ENCODE data around the gene LRTM2.

Gene LRTM2

DNA sequence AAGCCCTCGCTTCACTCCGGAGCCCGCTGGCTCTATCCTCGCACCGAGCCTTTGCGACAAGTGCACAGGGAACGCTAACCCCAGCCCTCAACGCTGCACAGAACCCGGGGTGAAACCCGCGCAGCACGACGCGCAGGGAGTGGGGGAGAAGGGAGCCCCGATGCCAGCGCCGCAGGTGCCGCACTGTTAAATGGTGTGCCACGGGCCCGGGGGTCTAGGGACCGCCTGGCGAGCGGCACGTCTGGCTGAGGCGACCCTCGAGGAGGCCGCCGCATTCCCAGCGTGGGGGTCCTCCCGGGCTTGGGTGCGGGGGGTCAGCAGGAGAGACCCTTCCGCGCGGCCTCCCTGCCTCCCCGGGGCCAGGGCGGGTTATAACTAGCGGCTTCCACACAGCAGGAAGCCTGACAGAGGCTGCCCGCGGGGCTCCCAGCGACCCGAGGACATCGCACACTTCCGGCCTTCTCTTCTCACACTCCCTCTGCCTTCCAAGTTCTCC lies 23.8 kb upstream of the LRTM2 start:
- POLR2A ChIA-PET = interaction anchor here (1.0 to 1.7 kb wide), 2 partner anchors 135 to 144 kb away, joined by 4 to 6 read pairs; no protein-coding TSS in a partner anchor
- Histone ChIP-seq H3K4me3 (ENCODE audit: low read depth, low read length) (peak overlapping the region; percentile 22), H3K36me3 (ENCODE audit: control insufficient read depth in 2 of 2, insufficient read depth in 1 of 2, low read length in 2 of 2) (no peaks in the 10 kb centered on the region), H3K27ac (ENCODE audit: extremely low read depth, low read depth, low read length) (no peak overlapping the region), H3K9me3 (ENCODE audit: control insufficient read depth, insufficient read depth, low read depth, low read length) (no peaks in the 10 kb centered on the region), H3K4me1 (ENCODE audit: control insufficient read depth, insufficient read depth, low read length) (no peaks in the 10 kb centered on the region; the same call in 1 of the 2 replicates)
- CTCF ChIA-PET = interaction anchor here (1.2 to 9.4 kb wide), 3 partner anchors 144 to 203 kb away, joined by 3 to 259 read pairs (median 53); no protein-coding TSS in a partner anchor
- no peak for TF ChIP-seq ZNF24 (tag by site-specific recombination; IDR thresholded peaks at IDR 0.05)
- TF ChIP-seq ZEB2 (tag by site-specific recombination; IDR thresholded peaks at IDR 0.05) = no peak

DNA sequence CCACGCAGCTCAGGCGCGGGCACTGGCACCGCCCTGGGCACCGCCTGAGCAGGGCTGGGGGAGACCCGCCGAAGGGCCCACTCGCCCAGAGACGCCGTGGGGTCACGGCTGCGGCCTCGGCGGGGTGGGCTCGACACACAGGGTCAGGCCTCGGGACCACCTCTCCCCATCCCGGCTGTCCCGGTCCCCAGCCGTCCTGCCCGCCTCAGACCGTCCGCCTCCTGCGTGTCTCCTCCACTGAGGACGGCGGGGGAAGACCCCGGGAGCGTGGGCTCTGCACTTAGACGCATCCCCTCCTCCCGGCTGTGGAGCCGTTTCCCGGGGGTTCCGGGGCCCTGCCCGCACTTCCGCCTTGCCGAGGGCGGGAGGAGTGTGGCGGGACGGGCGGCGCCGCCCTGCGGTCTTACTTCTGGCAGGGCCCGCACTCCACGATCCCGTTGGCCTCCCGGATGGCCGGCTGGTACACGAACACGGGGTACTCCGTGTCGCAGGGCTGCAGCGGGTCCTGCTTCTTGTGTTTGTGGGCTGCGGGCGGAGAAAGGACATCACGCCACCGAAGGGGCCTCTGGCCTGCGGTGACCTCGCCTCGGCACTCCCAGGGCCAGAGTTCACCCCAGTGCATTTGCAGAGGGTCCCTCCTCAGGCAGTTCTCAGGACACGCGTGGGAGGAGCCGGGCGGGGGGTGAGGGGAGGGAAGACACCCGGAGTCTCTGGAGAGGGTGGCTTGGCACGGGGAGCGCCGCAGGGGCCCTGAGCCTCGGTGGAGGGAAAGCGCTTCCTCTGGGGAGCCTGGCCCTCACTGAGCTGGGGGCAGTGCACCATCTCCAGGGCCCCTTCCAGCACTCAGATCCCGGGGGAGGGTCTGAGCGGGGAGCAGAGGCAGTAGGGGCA lies 23.1 kb upstream of the LRTM2 start:
- no peaks in the 10 kb centered on the region for H3K36me3 ChIP-seq (ENCODE audit: control insufficient read depth in 2 of 2, insufficient read depth in 1 of 2, low read length in 2 of 2)
- ChIA-PET POLR2A (no interaction called here), CTCF (interaction anchor here (0.6 to 9.4 kb wide), 6 partner anchors 143 to 487 kb away, joined by 3 to 259 read pairs (median 8); no protein-coding TSS in a partner anchor)
- no peaks in the 10 kb centered on the region for H3K9me3 ChIP-seq (ENCODE audit: control insufficient read depth, insufficient read depth, low read depth, low read length)
- no peak for TF ChIP-seq ZNF677 (tag by site-specific recombination; IDR thresholded peaks at IDR 0.05)
- TF ChIP-seq, protein P1, sequence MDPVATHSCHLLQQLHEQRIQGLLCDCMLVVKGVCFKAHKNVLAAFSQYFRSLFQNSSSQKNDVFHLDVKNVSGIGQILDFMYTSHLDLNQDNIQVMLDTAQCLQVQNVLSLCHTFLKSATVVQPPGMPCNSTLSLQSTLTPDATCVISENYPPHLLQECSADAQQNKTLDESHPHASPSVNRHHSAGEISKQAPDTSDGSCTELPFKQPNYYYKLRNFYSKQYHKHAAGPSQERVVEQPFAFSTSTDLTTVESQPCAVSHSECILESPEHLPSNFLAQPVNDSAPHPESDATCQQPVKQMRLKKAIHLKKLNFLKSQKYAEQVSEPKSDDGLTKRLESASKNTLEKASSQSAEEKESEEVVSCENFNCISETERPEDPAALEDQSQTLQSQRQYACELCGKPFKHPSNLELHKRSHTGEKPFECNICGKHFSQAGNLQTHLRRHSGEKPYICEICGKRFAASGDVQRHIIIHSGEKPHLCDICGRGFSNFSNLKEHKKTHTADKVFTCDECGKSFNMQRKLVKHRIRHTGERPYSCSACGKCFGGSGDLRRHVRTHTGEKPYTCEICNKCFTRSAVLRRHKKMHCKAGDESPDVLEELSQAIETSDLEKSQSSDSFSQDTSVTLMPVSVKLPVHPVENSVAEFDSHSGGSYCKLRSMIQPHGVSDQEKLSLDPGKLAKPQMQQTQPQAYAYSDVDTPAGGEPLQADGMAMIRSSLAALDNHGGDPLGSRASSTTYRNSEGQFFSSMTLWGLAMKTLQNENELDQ (tag by site-specific recombination; IDR thresholded peaks at IDR 0.05; ENCODE audit: low read depth) = no peak
- TF ChIP-seq ZNF707 (tag by site-specific recombination; IDR thresholded peaks at IDR 0.05) = no peak
- TF ChIP-seq ZNF16 (tag by site-specific recombination; IDR thresholded peaks at IDR 0.05; ENCODE audit: low read depth) = no peak
- no peak for TF ChIP-seq ZNF549 (tag by site-specific recombination; IDR thresholded peaks at IDR 0.05)
- TF ChIP-seq, protein P2, sequence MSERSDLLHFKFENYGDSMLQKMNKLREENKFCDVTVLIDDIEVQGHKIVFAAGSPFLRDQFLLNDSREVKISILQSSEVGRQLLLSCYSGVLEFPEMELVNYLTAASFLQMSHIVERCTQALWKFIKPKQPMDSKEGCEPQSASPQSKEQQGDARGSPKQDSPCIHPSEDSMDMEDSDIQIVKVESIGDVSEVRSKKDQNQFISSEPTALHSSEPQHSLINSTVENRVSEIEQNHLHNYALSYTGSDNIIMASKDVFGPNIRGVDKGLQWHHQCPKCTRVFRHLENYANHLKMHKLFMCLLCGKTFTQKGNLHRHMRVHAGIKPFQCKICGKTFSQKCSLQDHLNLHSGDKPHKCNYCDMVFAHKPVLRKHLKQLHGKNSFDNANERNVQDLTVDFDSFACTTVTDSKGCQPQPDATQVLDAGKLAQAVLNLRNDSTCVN (tag by site-specific recombination; optimal IDR thresholded peaks at IDR 0.05) = no peak
- no peaks in the 10 kb centered on the region; the same call in 1 of the 2 replicates for H3K4me1 ChIP-seq (ENCODE audit: control insufficient read depth, insufficient read depth, low read length)
- H3K27ac ChIP-seq (ENCODE audit: extremely low read depth, low read depth, low read length) = no peak overlapping the region
- no peak overlapping the region for H3K4me3 ChIP-seq (ENCODE audit: low read depth, low read length)

DNA sequence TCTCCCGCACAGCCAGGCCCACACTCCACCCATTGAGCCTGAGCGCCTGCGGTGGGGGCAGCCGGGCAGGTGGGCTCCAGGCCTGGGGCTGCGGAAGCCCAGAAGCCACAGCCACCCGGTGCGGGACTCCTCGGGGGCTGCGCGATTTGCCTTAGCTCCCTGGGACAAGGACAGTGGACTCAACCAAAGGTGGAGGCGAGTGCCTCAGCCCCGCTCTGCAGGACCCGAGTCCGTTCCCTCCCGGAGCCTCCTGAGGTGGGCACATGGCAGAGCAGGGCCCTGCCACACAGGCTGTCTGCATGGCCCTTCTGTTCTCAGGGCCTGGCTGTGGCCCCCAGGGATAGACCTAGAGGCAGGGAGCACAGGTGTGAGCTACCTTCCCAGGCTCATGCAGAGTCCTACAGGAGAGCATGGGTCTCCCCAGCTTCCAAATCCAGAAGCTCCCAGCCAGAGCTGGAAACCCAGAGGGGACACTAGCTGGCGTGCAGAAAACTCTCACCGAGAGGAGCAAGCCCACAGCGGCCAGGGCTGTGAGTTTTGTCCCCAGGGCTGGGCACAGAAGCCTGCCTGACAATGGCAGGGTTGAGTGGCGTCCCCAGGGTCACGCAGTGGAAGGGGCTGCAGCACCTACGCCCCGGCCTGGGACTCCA lies 22.2 kb upstream of the LRTM2 start:
- Histone ChIP-seq H3K9me3 (ENCODE audit: control insufficient read depth, insufficient read depth, low read depth, low read length) (no peaks in the 10 kb centered on the region), H3K4me3 (ENCODE audit: low read depth, low read length) (no peak overlapping the region), H3K36me3 (ENCODE audit: control insufficient read depth in 2 of 2, insufficient read depth in 1 of 2, low read length in 2 of 2) (no peaks in the 10 kb centered on the region), H3K27ac (ENCODE audit: extremely low read depth, low read depth, low read length) (no peak overlapping the region), H3K4me1 (ENCODE audit: control insufficient read depth, insufficient read depth, low read length) (no peaks in the 10 kb centered on the region; the same call in 1 of the 2 replicates)
- ChIA-PET CTCF (interaction anchor here (0.5 to 2.3 kb wide), 6 partner anchors 13 to 486 kb away, joined by 3 to 13 read pairs (median 3); no protein-coding TSS in a partner anchor), POLR2A (no interaction called here)
- TF ChIP-seq ZNF600 (tag by site-specific recombination; IDR thresholded peaks at IDR 0.05) (peak; percentile 27; the same call in 1 of the 2 replicates), ZNF112 (tag by site-specific recombination; IDR thresholded peaks at IDR 0.05) (no peak)

DNA sequence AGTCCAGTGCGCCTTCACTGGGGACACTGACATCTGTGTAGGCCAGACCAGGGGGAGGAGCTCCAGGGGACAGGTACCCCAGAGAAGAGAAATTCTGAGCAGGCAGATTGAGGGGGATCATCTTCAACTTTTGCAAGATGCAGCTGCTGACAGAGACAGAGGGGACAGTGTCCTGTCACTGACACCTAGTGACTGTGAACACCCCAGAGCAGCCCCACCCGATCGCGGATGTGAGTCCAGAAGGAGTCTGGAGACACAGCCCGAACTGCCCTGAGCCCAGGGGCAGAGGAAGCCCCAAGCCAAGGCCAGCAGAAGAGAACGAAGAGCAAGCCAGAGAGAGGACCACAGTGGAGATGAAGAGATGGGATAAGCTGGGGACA lies 21.7 kb upstream of the LRTM2 start:
- H3K36me3 ChIP-seq (ENCODE audit: control insufficient read depth in 2 of 2, insufficient read depth in 1 of 2, low read length in 2 of 2) = no peaks in the 10 kb centered on the region
- POLR2A ChIA-PET = no interaction called here
- CTCF ChIA-PET = interaction anchor here (0.5 to 2.3 kb wide), 4 partner anchors 13 to 146 kb away, joined by 3 to 13 read pairs (median 3); no protein-coding TSS in a partner anchor
- H3K9me3 ChIP-seq (ENCODE audit: control insufficient read depth, insufficient read depth, low read depth, low read length) = no peaks in the 10 kb centered on the region
- no peak overlapping the region for H3K4me3 ChIP-seq (ENCODE audit: low read depth, low read length)
- H3K4me1 ChIP-seq (ENCODE audit: control insufficient read depth, insufficient read depth, low read length) = no peaks in the 10 kb centered on the region; the same call in 1 of the 2 replicates
- no peak overlapping the region for H3K27ac ChIP-seq (ENCODE audit: extremely low read depth, low read depth, low read length)
- TF ChIP-seq ZNF529 (tag by site-specific recombination; IDR thresholded peaks at IDR 0.05; ENCODE audit: insufficient replicate concordance) = no peak
- TF ChIP-seq OVOL3 (tag by site-specific recombination; IDR thresholded peaks at IDR 0.05) = no peak
- no peak for TF ChIP-seq MZF1 (tag by site-specific recombination; IDR thresholded peaks at IDR 0.05; ENCODE audit: borderline replicate concordance)
- TF ChIP-seq HOXC10 (CRISPR knock-in tag; IDR thresholded peaks at IDR 0.05) = no peak
- TF ChIP-seq ZNF544 (tag by site-specific recombination; IDR thresholded peaks at IDR 0.05) = no peak
- TF ChIP-seq, protein P3, sequence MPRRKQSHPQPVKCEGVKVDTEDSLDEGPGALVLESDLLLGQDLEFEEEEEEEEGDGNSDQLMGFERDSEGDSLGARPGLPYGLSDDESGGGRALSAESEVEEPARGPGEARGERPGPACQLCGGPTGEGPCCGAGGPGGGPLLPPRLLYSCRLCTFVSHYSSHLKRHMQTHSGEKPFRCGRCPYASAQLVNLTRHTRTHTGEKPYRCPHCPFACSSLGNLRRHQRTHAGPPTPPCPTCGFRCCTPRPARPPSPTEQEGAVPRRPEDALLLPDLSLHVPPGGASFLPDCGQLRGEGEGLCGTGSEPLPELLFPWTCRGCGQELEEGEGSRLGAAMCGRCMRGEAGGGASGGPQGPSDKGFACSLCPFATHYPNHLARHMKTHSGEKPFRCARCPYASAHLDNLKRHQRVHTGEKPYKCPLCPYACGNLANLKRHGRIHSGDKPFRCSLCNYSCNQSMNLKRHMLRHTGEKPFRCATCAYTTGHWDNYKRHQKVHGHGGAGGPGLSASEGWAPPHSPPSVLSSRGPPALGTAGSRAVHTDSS (tag by site-specific recombination; IDR thresholded peaks at IDR 0.05) = no peak
- TF ChIP-seq, protein P4, sequence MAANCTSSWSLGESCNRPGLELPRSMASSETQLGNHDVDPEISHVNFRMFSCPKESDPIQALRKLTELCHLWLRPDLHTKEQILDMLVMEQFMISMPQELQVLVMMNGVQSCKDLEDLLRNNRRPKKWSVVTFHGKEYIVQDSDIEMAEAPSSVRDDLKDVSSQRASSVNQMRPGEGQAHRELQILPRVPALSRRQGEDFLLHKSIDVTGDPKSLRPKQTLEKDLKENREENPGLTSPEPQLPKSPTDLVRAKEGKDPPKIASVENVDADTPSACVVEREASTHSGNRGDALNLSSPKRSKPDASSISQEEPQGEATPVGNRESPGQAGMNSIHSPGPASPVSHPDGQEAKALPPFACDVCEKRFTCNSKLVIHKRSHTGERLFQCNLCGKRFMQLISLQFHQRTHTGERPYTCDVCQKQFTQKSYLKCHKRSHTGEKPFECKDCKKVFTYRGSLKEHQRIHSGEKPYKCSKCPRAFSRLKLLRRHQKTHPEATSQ (tag by site-specific recombination; IDR thresholded peaks at IDR 0.05) = no peak
- no peak for TF ChIP-seq ZNF629 (tag by site-specific recombination; IDR thresholded peaks at IDR 0.05)
- TF ChIP-seq WT1 (tag by site-specific recombination; IDR thresholded peaks at IDR 0.05) = no peak
